Adrenal gland (tissue), 12 donors: ENCODE results near the gene POLR2E. TPM values are rescaled to one million over a fixed set of nuclear protein-coding genes. Genes with fewer than 3 reads are reported as not detected.
A peak's percentile ranks its signal among the peaks of the same experiment; 100 is the strongest.

Experiments used
- DNase-seq, 7 donors: peaks; one replicate each; pipeline ENCODE4 v3.0.0-alpha.2; 2019 to 2020
- H3K27ac ChIP-seq, 5 donors: fragments of 200-600 bp; sonication (generic) in 4 of 5; 1 replicate in 3 of 5; 2 replicates in 2 of 5; pipeline versions ENCODE4 v1.5.1 to v1.8.0; 2016 to 2020; ENCODE audit warnings: mild to moderate bottlenecking in 1 of 5
- H3K27me3 ChIP-seq: fragments of 200-600 bp; 2 replicates; pipeline ENCODE4 v1.8.0; 2021
- H3K36me3 ChIP-seq, 2 donors: fragments of 200-600 bp; replicated peaks in 1 of 2; 1 replicate in 1 of 2; 2 replicates in 1 of 2; pipeline versions ENCODE4 v1.5.1 to v1.8.0; 2018 to 2022
- H3K4me1 ChIP-seq, 2 donors: fragments of 200-600 bp; replicated peaks in 1 of 2; 1 replicate in 1 of 2; 2 replicates in 1 of 2; pipeline versions ENCODE4 v1.5.1 to v1.8.0; 2018 to 2021
- H3K4me3 ChIP-seq, 4 donors: fragments of 200-600 bp; sonication (generic) in 3 of 4; one replicate each; pipeline ENCODE4 v1.5.1; 2016 to 2018
- H3K9me3 ChIP-seq, 3 donors: fragments of 200-600 bp; sonication (generic) in 1 of 3; replicated peaks in 1 of 3; 1 replicate in 2 of 3; 2 replicates in 1 of 3; pipeline versions ENCODE4 v1.5.1 to v1.8.0; 2016 to 2021
- CTCF ChIP-seq, 6 experiments: fragments of 450-650 bp in 4 of 6; fragments of 200-600 bp in 2 of 6; sonication (generic) in 1 of 6; IDR thresholded peaks; 1 replicate in 5 of 6; 2 replicates in 1 of 6; pipeline versions ENCODE4 v1.5.1 to v1.8.0; 2016 to 2021; ENCODE audit warnings: antibody characterized with exemption in 6 of 6, mild to moderate bottlenecking in 2 of 6, moderate library complexity in 1 of 6
- POLR2A ChIP-seq, 2 donors: fragments of 450-650 bp; IDR thresholded peaks; one replicate each; pipeline ENCODE4 v1.6.1; 2017; ENCODE audit warnings: antibody characterized with exemption in 2 of 2, mild to moderate bottlenecking in 2 of 2, moderate library complexity in 1 of 2
- WGBS, 4 donors: extraction: QIAGEN DNeasy Blood & Tissue Kit in 2 of 4; methylation state at CpG; one replicate each; pipeline versions ENCODE4 v1.1.5 to v1.1.7; 2013 to 2017; 5-methylcytosine and 5-hydroxymethylcytosine counted together
- intact Hi-C, 2 donors: fragments of 100-400 bp; cut with DNase I; formaldehyde crosslinking; loops; one replicate each; pipeline versions ENCODE4 v1.14.1 to v1.15.0; 2022 to 2023
- polyA plus RNA-seq, 3 donors: library from polyadenylated mRNA; stranded (reverse); fragments of 200-250 nt in 2 of 3; fragments of 350-450 nt in 1 of 3; fragmentation: Illumina TruSeq in 1 of 3; extraction: RNeasy Lipid Tissue Mini Kit (QIAGEN cat#74804) in 1 of 3; gene quantifications; one replicate each; pipeline ENCODE4 v1.2.3, GENCODE V29; 2013 to 2014
- total RNA-seq, 9 donors: library from RNA; depleted of rRNA in 4 of 9; stranded (reverse); fragments of >200 nt in 4 of 9; fragments of 120-200 nt in 1 of 9; fragmentation: NEBNext Ultra II Directional in 1 of 9; extraction: Animal tissue kit (Norgen Biotek cat#: 25700) in 1 of 9; gene quantifications; one replicate each; pipeline versions ENCODE4 v1.1.0 to v1.2.4, GENCODE V29; 2013 to 2023
- donor health status: healthy with polysubstance abuse.
- donor health status: Bipolar disorder and iron deficiency.
- donor health status: DM: yes; HTN: yes; CAD: no.
- donor health status: DM: no; HTN: no; CAD: no.
- donor health status: DM: no; HTN: no; CAD: no.
- donor health status: DM: yes; HTN: yes; CAD: no.

Gene POLR2E
- total and polyA plus RNA-seq, 12 donors, result 74.7 to 231 (median 157) TPM

GRCh38 chr19:1073956-1074517 is 21.1 kb downstream of the POLR2E start:
- WGBS, 4 donors, result 74 to 81% (median 76%) methylated on average over 5 to 28 of the region's 28 CpGs
- Histone ChIP-seq H3K36me3 (no peaks in the 10 kb centered on the region), H3K4me3 (no peak overlapping the region), H3K27me3 (peaks cover 27% of the 10 kb centered on the region), H3K9me3 (no peaks in the 10 kb centered on the region), H3K4me1 (peaks cover 0 to 8% of the 10 kb centered on the region in 2 donors), H3K27ac (peak overlapping the region in 1 of 5 donors; percentile 34)
- no peak for TF ChIP-seq POLR2A (IDR thresholded peaks at IDR 0.05)
- TF ChIP-seq CTCF (IDR thresholded peaks at IDR 0.05), result no peak
- no peak for DNase-seq
- intact Hi-C loops, result no loop called here

- Histone ChIP-seq H3K36me3 (no peaks in the 10 kb centered on the region), H3K4me1 (peaks cover 0 to 9% of the 10 kb centered on the region in 2 donors), H3K27me3 (peaks cover 35% of the 10 kb centered on the region), H3K27ac (no peak overlapping the region), H3K9me3 (no peaks in the 10 kb centered on the region), H3K4me3 (no peak overlapping the region)
- TF ChIP-seq CTCF (IDR thresholded peaks at IDR 0.05) (no peak), POLR2A (IDR thresholded peaks at IDR 0.05) (no peak)
- intact Hi-C loops, result no loop called here
- 80 to 93% (median 89%) methylated on average over 15 to 30 of the region's 30 CpGs for WGBS, 4 donors
- no peak for DNase-seq
Measured at GRCh38 chr19:1073063-1073955, 21.9 kb downstream of the POLR2E start.

GRCh38 chr19:1072371-1073015 is 22.7 kb downstream of the POLR2E start:
- H3K27ac ChIP-seq, result no peak overlapping the region
- no peak overlapping the region for H3K4me3 ChIP-seq
- H3K36me3 ChIP-seq, result no peaks in the 10 kb centered on the region
- WGBS, 4 donors, result 71 to 85% (median 79%) methylated on average over 7 to 11 of the region's 11 CpGs
- peaks cover 40% of the 10 kb centered on the region for H3K27me3 ChIP-seq
- no peak for DNase-seq
- no peak for TF ChIP-seq POLR2A (IDR thresholded peaks at IDR 0.05)
- no peak for TF ChIP-seq CTCF (IDR thresholded peaks at IDR 0.05)
- H3K9me3 ChIP-seq, result no peaks in the 10 kb centered on the region
- intact Hi-C loops, result no loop called here
- H3K4me1 ChIP-seq, result peaks cover 0 to 9% of the 10 kb centered on the region in 2 donors
